Embryonic facial prominence (tissue), 1 donor: ENCODE data around the gene FER.
"Not testable (repeated sequence)": the region's sequence is repeated elsewhere in the genome, so short reads cannot be mapped to it uniquely, and the experiment has no call there.

ENCODE experiments used
- DNase-seq: peaks from one replicate; pipeline ENCODE4 v3.0.0-alpha.2; 2016; ENCODE audit errors: extremely low spot score

Gene FER

DNA sequence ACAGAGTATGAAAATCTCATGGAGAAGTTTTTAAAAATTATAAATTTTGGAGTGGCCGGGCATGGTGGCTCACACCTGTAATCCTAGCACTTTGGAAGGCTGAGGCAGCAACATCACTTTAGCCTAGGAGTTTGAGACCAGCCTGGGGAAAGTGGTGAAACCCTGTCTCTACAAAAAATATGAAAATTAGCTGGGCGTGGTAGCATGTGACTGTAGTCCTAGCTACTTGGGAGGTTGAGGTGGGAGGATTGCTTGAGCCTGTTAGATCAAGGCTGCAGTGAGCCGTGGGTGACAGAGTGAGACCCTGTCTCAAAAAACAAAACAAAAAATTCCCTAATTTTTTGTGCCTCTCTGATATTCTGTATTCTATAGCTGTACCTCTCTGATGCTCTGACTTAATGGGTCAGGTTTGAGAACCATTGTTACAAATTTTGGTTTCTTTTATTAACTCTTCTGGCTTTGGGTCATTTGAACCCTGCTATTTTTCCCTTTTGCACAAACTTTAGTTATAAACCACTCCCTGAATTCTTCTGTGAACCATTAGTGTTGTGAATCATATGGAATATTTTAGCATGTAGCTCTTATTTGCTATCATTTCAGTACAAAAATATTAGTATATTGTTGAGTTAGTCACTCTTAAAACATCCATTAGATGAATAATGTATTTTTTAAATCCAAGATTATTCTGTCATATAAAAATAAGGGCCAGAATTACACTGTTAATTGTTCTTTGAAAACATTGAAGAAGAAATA, 51.0 kb downstream of the FER start:
- no peak for DNase-seq

GRCh38 chr5:108801301-108801700, 53.6 kb downstream of the FER start:
- DNase-seq, result no peak

DNA sequence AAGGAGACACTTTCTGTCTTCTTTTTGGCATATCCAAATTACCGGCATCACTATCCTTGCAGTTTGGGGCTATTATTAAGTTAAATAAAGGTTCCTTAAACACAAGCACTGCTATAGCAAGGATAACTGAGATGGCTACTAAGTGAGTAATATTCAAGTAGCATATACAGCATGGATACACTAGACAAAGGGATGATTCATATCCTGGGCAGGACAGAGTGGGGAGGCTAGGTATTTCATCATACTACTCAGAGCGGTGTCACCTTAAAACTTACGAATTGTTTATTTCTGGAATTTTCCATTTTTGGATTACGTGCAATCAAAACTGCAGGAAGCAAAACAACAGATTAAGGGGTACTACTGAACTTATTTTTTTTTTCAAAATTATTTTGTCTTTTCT, 54.1 kb downstream of the FER start:
- DNase-seq, result no peak

DNA sequence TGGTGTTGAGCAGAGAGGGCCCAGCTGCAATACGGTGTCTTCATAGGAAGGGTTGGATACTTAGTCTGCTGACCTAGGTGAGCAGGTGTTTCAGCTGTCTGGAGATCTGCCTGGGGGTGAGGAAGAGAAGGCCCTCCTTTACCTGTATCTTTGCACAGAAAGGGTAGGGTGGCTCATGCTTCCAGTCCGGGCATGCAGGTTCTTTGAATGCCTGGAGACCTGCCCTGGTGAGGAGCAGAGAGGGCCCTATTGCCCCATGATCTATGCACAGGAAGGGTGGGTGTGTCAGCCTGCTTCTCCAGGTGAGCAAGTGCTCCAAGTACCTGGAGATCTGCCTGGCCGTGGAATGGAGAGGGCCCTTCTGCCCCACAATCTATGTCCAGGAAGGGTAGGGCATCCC, 63.0 kb downstream of the FER start:
- no peak for DNase-seq

DNA sequence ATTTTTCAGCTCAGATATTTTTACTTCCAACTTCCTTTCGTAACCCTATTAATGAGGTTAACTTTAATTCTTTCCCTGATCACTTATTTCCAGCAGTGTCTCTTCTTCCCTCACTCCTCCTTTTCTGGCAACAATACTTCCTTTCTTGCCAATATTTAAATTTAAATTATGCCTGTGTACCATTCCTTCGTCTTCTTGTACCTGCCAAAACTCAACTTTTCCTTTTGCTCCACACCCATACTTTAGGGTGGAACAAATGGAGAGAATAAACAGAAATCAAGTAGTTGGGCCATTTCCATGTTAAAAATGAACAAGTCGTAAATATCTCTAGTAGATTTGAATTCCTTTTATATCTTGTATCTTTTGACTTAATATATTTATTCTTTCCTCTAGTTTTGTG, 66.0 kb downstream of the FER start:
- DNase-seq, result no peak

DNA sequence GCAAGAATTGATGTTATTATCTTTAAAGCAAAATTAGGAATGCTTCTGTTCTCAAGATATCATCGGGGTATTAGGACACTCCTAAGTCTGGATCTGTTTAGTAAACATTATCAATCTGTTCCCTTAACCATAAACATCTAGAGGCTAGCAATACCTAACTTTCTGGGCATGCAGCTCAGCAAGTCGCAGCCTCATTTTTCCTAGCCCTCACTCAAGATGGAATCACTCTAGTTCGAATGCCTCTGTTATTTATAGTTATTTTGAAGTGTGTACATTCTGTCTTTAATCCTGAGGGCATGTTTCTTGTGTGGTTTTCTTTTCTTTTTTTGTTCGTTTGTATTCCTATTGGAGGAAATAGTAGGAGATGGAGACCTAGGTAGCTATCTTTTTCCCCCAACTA, 66.9 kb downstream of the FER start:
- no peak for DNase-seq

DNA sequence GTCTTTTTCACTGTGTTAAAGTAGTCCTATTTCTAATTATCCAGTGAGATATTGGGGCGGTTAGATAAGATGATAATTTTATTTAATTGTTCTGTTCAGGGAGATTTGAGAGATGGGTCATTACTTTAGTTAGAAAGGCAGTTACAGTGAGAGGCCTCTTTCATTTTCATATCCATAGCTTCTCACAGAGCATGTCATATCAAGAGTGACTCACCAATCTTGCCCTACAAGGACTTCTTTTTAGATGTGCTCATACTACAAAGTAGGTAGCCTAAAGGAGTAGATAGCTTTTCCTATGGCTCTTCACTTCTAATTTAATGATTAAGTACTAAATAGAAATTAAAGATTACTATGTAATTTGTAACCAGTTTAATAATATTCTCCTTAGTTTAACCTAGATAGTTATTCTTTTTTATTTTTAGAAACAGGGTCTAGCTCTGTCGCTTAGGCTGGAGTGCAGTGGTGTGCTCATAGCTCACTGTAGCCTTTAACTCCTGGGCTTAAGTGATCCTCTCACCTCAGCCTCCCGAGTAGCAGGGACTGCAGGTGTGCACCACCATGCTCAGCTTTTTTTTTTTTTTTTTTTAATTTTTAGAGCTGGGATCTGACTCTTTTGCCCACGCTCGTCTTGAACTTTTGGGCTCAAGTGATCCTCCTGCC, 71.0 kb downstream of the FER start:
- no peak for DNase-seq

GRCh38 chr5:108820983-108821382, 73.3 kb downstream of the FER start:
- DNase-seq, result no peak

DNA sequence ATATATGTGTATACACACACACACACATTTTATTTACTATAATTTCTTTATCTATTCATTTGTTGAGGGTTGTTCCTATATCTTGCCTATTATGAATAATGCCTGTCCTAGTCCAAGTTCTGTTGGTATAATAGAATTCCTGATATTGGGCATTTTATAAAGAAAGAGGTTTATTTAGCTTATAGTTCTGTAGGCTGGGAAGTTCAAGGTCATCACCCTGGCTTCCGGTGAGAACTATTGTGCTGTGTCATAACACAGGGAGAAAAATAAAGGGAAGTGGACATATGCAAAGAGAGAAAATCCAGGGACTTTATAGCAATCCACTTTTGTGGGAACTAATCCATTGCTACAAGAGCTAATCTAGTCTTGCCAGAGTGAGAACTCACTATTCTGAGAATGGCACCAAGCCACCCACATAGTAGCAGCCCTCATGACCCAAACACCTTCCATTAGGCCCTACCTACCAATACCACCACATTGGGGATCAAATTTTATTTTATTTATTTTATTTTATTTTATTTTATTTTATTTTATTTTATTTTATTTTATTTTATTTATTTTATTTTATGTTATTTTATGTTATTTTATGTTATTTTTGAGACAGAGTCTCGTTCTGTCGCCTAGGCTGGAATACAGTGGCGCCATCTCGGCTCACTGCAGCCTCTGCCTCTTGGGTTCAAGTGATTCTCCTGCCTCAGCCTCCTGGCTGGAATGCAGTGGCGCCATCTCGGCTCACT, 74.7 kb downstream of the FER start:
- DNase-seq, result no peak

DNA sequence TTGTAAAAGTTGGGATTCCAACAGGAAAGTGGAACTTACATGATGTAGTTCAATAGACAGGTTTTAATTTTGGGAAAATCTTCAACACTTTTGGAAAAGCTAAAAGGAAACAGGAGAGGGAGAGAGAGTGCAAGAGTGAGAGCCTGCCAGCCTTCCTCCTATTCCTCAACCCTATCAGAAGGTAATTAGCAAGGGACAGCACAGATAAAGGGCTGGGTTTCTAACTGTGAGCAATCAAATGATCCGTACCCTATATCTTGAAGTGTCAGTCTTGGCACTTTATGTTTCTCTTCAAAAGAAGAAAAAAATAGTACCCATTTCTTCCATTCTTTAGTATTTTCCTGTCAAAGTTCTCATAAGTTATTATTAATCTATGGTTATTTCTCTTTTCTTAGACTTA, 79.4 kb downstream of the FER start:
- DNase-seq, result no peak

GRCh38 chr5:108830705-108831276, 83.1 kb downstream of the FER start:
- DNase-seq, result no peak

- no peak for DNase-seq
These were observed 88.8 kb downstream of the FER start for GRCh38 chr5:108836492-108836891.

- DNase-seq, result not testable (repeated sequence)
These were observed 94.7 kb downstream of the FER start for GRCh38 chr5:108842260-108842941.

DNA sequence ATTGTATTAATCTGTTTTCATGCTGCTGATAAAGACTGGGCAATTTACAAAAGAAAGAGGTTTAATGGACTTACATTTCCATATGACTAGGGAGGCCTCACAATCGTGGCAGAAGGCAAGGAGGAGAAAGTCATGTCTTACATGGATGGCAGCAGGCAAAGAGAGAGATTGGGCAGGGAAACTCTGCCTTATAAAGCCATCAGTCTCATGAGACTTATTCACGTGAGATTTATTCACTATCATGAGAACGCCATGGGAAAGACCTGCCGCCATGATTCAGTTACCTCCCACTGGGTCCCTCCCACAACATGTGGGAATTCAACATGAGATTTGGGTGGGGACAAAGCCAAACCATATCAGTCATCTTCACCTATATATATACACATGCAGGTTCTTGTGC, 103.4 kb downstream of the FER start:
- not testable (repeated sequence) for DNase-seq

GRCh38 chr5:108857905-108858304, 110.2 kb downstream of the FER start:
- DNase-seq, result no peak

- DNase-seq, result no peak
These were observed 111.3 kb downstream of the FER start for GRCh38 chr5:108858959-108859358.

DNA sequence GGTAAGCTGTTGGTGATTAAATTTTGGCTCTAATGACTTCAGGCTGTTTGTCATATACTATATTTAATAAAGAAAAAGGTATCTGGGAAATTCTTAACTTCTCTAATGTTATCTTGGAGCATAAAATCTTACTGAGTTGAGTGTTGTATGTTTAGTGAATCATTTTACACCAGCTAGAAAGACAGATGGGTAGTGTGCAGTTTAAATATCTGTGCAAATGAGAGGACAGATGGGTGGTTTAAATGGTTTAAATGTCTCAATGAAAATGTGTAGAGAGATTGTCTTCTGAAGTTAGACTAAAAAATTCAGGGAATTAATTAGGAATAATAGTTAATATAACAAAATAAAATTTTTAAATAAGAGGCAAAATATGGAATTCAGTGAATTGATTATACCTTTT, 114.5 kb downstream of the FER start:
- DNase-seq, result no peak

DNA sequence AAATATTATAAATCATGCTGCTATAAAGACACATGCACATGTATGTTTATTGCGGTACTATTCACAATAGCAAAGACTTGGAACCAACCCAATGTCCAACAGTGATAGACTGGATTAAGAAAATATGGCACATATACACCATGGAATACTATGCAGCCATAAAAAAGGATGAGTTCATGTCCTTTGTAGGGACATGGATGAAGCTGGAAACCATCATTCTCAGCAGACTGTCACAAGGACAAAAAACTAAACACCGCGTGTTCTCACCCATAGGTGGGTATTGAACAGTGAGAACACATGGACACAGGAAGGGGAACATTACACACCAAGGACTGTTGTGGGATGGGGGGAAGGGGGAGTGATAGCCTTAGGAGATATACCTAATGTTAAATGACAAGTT, 118.4 kb downstream of the FER start:
- DNase-seq, result not testable (repeated sequence)

- DNase-seq, result no peak
These were observed 120.0 kb downstream of the FER start for GRCh38 chr5:108867656-108868055.

GRCh38 chr5:108869066-108869465, 121.4 kb downstream of the FER start:
- DNase-seq, result no peak

DNA sequence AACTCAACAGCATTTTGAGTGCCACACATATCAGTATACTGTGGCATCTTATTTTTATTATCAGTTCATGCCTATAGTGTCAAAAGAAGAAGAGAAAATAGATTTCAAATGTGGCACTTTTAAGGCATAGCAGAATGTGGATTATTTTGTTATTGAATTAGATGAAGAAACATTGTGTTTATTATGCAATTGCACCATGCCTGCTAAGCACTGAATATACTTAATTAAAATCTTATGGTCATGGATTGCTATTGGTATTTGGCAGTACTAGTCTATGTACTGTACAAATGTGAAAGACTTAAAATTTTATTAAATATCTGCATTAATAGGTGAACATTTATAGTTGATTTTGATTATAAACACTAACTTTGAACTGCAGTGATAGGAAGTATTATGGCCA, 128.8 kb downstream of the FER start:
- DNase-seq, result no peak

- no peak for DNase-seq
These were observed 131.1 kb downstream of the FER start for GRCh38 chr5:108878756-108879155.
